Right lung (tissue), 5 donors: Measurements from ENCODE around the gene C5. TPM values are rescaled to one million over a fixed set of nuclear protein-coding genes. Genes with fewer than 3 reads are reported as not detected.

Experiments
- DNase-seq, 2 donors: peaks; one replicate each; pipeline ENCODE4 v3.0.0-alpha.2; 2013
- polyA plus RNA-seq, 5 donors: library from polyadenylated mRNA; unstranded; fragments of 120-200 nt; gene quantifications; one replicate each; pipeline versions ENCODE4 v1.2.1 to v1.2.3, GENCODE V29; 2013; ENCODE audit warnings: inconsistent platforms in 1 of 5, low replicate concordance in 1 of 5; ENCODE audit not compliant: insufficient read length in 5 of 5, insufficient read depth in 1 of 5

C5 gene
- polyA plus RNA-seq, 5 donors, result 54.6 to 96.0 (median 80.6) TPM

GRCh38 chr9:120942186-120943001, 107.7 kb downstream of the C5 start:
- no peak for DNase-seq

DNA sequence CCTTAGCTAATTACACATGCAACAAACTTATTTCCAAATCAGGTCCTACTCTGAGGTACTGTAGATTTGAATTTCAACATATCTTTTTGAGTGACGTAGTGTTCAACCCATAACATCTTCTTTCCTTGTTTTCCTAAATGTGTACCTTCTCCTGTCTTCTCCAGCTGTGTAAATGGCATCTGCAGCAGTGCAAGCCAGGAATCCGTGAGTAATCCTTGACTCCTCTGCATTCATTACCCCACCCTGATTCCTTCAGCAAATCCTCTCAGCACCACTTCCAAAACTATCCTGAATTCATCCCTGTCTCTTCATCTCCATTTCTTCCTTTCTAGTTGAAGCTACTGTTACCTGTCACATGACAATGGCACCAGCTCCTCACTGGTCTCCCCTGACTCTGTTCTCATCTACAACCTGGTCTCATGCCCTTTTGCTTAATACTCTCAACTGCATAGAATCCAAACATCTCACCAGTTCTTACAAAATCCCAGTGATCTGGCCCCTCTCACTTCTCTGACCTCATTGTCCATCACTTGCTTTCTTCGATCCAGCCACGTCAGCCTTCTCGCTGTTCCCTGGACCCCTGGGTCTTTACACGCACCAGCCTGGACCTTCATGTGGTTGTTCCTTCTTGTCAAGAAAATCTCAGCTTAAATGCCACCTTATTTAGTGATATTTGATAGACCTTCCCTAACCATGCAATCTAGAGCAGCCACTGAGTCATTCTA, 108.9 kb downstream of the C5 start:
- DNase-seq, result no peak

DNA sequence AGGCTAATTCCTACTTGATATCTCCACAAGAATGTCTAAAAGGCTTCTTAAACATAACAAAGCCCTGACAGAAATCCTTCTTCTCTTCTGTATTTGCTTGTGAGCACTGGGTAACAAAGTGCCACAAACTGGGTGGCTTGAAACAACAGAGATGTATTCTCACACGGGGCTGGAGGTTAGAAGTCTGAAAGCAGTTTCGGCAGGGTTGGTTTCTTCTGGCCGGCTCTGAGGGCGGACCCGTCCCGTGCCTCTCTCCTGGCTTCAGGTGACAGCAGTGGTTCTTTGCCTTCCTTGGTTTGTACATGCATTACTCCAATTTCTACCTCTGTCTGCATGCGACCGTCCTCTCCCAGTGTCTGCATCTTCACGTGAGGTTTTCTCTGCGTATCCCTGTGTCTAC, 109.5 kb downstream of the C5 start:
- no peak for DNase-seq

GRCh38 chr9:120938851-120939250, 111.2 kb downstream of the C5 start:
- no peak for DNase-seq

DNA sequence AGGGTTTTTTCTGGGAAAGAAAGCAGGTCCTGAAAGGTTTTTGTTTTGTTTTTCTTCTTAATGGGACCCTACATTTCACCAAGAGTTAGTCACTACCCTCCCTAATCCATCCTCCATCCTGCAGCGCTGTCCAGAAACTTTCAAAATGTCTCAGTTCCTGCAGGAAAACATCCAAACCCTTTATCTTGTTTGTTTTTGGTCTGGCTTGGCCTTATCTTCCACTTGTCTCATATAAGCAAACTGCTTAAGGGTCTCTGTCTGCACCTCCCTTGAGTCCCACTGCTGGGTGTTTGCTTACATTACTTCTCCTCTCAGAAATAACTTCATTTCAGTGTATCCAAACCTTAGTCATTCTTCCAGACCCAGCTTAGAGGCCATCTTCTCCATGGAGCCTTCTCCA, 112.5 kb downstream of the C5 start:
- no peak for DNase-seq

GRCh38 chr9:120937127-120937526, 112.9 kb downstream of the C5 start:
- no peak for DNase-seq

GRCh38 chr9:120936764-120937122, 113.3 kb downstream of the C5 start:
- DNase-seq, result no peak

DNA sequence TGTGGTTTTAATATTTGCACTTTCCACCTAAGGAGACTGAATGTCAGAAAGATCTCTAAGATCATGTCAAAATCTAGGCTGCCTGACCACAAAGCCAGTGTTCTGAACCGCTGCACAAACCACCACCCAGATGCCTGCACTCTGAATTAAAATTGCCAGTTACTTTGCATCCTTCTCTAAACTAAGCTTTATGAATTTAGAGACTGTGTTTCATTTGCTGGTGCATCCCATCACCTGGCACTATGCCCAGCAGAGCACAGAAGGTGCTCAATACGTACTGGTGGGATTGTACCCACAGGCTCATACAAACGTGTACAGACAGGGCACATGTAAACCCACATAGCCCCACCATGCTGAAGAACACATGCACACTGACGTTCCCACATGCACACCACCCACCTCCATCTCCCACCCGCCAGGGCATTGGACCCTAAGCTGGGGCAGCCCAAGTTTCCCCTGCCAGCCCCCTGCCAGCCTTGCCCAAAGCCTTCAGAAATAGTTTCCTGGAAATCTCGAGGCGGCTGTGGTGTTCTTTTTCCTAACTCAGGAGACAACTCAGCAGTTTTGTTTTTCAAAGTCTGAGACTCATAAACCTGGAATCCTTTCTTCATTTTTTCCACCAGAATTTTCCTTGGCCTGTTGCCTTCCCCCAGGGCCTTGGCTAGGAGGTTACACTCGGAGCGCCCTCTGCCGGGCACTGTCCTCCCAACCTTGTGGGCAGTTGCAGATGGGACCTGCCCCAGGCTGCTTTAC, 113.9 kb downstream of the C5 start:
- DNase-seq, result peak; percentile 80 to 86

GRCh38 chr9:120935383-120935857, 114.7 kb downstream of the C5 start:
- peak; percentile 83 to 84 for DNase-seq

DNA sequence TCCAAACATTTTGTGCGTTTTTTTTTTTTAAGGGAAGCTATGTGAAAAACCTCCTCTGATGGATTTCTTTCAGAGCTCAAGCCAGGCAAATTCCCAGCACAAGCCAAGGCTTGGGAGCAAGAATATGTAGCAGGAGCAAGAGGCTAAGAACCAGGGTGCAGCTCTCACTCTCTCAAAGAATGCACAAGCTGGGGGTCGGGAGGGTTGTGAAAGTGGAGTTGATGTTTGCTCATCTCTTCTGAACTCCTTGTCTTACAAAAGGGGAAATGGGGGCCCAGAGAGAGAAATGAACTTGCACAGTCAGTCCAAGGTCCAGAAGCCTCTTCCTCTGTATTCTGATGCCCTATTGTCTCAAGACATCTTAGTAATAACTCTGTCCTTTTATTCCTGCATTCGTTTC, 115.8 kb downstream of the C5 start:
- DNase-seq, result no peak

DNA sequence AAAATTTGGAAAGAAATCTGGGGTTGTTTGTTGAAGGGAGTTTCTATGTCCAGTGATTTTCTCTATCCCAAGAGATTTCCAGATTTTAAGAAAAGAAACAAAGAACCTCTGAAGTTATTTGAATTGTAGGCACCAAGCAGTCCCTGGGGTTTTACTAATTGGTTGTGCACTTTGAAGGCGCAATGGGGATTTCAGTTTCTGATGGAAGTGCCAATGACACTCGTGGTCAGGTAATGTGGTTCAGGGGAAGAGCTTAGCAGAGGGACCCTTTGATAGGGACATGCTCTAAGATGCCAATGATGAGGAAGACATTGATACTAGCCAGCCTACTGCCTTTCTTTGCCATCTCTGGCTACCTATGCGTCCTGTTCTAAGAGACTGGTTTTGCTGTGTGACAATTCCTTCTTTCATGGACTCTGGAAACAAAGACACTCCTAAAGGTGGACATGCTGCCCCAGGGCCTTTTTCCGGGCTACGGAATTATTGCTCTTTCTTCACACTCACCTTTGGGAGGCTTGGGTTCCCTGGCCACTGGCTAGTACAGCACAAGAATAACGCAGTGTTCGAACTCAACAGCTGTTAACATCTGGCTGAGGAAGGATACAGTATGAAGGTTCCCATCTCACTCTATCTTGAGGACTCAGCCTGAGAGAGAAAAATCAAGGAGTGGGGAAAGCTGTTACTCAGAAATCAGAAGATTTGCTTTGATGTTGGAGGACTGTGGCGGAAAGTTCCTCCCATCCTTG, 116.6 kb downstream of the C5 start:
- DNase-seq, result no peak

GRCh38 chr9:120932086-120932823, 117.8 kb downstream of the C5 start:
- DNase-seq, result no peak

- DNase-seq, result no peak
Measured at GRCh38 chr9:120931231-120932085, 118.6 kb downstream of the C5 start.

DNA sequence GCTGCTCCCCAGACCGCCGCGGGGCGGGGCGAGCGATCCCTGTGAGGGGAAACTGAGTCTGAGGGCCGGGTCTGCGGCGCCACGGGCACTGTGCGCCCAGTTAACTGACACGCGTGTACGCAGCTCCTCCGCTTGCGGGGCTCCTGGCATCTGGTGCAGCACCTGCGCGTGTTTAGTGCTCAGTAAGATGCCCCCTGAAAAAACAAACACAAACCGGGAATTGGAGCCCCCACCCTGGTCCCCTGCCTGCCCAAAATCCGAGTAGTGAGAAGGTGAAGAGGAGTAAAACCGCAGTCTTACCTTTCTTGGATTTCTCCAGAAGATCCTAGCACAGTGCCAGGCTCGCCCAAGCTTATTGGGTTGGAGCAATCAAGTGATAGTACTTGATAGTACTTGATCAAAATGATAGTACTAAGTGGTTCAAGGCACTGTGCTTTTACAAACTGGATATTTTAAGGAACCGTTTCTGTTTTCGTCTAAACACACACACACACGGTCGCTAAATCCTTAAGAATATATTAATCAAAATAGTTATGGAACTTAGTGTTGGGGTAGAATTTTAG, 120.8 kb downstream of the C5 start:
- no peak for DNase-seq

DNA sequence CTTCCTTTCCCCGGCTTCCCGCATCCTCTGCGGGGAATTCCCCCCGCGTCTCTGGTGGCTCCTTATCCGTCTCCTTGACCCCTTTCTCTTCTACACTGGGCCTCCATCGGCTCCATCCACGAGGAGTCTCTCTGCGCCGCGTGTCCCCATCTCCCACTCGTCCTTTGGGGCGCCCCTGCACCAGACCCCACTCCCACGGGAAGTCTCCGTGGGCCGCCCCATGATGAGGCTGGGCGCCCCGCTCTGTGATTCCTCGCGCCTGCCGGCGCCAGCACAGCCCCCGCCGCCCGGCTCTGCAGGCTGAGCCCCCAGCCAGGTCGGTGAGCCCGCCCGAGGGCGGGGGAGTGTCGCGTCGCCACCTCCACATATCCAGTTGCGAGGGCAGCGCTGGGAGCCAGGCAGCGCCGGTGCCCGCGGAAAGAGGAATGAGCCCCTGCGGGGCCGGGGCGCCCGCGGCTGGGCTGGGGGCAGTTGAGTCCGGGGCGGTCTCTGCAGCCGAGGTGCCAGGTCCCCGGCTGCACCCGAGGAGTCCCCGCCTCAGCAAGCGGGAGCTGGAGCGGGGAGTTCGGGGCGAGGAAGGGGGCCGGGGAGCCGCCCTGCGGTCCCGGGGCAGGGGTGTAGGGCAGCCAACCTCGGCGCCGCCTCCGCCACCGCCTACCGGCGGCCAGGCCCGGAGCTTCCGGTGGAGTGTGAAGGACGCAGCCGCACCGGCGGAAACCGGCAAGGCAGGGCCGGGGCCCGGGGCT, 121.4 kb downstream of the C5 start:
- DNase-seq, result peak in 1 of 2 donors; percentile 62

GRCh38 chr9:120928015-120928482, 122.0 kb downstream of the C5 start:
- no peak for DNase-seq

- DNase-seq, result no peak
Measured at GRCh38 chr9:120927269-120928014, 122.6 kb downstream of the C5 start.

- DNase-seq, result no peak
Measured at GRCh38 chr9:120926397-120926928, 123.6 kb downstream of the C5 start, which contains the start of gene TRAF1. Gene TRAF1 (minus strand): TSS chr9:120926796. CDS start chr9:120926075, 721 bp downstream.
